A673 (cell line): Measurements from ENCODE around the gene UGT2A3.

ENCODE experiments used
- EZH2 ChIP-seq: fragments of 200-600 bp; sonication (generic); IDR thresholded peaks from 2 replicates; pipeline ENCODE4 v1.6.1; 2017; ENCODE audit warnings: borderline replicate concordance, low read depth, mild to moderate bottlenecking, mixed read lengths, antibody characterized with exemption, low read length; ENCODE audit not compliant: poor library complexity, severe bottlenecking
- TF ChIP-seq, protein P1 (sequence below): fragments of 300-800, 200-600 bp; sonication (generic); conservative IDR thresholded peaks from 2 replicates; pipeline ENCODE4 v1.5.1; 2017; ENCODE audit warnings: low read depth, mild to moderate bottlenecking, antibody characterized with exemption, low read length, moderate library complexity, mixed read lengths

DNA sequence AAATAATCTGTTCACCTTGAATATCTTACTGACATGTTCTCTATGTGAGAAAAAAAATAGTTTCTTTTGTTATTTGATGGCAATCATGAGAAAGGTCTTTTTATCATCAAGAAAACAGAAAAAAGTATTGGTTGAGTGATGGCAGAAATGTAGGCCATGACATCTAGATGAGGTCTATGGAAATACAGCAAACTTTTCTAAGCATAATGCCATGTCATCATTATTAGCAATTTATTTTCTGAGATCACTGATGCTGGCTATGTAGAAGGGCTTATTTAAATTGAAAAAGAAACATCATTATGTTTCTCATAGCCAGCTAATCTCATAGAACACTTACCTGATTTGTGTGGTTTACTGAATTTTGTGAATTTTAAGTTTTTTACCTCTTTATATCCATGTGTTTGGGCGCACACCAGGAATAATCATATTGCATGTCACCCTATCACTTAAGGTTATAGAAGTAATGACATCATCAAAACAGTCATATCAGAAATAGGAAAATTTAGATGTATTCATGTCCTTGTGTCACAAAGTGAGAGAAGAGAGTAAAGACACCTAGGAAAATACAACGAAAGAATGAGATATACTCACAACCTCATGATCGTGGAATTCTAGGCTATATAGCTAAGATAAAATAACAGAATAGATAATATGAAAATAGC is 22.4 kb downstream of the UGT2A3 start:
- TF ChIP-seq, protein P1, sequence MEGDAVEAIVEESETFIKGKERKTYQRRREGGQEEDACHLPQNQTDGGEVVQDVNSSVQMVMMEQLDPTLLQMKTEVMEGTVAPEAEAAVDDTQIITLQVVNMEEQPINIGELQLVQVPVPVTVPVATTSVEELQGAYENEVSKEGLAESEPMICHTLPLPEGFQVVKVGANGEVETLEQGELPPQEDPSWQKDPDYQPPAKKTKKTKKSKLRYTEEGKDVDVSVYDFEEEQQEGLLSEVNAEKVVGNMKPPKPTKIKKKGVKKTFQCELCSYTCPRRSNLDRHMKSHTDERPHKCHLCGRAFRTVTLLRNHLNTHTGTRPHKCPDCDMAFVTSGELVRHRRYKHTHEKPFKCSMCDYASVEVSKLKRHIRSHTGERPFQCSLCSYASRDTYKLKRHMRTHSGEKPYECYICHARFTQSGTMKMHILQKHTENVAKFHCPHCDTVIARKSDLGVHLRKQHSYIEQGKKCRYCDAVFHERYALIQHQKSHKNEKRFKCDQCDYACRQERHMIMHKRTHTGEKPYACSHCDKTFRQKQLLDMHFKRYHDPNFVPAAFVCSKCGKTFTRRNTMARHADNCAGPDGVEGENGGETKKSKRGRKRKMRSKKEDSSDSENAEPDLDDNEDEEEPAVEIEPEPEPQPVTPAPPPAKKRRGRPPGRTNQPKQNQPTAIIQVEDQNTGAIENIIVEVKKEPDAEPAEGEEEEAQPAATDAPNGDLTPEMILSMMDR: no peak
- TF ChIP-seq EZH2: no peak
